GM19372 (cell line): ENCODE results near the gene PRSS2.

Source experiments
- ATAC-seq: cut with Tn5 transposase; IDR thresholded peaks from one replicate; pipeline ENCODE4 v1.9.1; 2021; ENCODE audit warnings: mild to moderate bottlenecking, low read depth, moderate library complexity; ENCODE audit not compliant: unreplicated experiment

PRSS2 gene

DNA sequence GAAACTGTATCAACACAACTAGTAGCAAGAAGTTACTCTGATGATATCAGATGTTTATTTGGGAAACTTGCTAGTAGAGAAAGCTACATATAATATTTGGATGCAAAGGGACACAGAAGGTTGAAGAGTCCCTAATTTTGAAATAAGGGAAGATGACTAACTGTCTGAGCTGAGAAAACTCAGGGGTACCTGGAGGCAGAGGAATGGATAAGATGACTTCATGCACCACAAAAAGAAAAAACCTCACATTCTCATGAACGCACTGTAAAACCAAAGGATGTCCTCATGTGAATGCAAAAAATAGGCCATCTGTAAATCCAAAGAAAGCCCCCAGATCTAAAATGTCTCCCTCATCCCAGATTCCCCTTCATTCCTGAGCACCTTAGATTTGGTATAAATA lies 29.3 kb downstream of the PRSS2 start:
- ATAC-seq: no peak

DNA sequence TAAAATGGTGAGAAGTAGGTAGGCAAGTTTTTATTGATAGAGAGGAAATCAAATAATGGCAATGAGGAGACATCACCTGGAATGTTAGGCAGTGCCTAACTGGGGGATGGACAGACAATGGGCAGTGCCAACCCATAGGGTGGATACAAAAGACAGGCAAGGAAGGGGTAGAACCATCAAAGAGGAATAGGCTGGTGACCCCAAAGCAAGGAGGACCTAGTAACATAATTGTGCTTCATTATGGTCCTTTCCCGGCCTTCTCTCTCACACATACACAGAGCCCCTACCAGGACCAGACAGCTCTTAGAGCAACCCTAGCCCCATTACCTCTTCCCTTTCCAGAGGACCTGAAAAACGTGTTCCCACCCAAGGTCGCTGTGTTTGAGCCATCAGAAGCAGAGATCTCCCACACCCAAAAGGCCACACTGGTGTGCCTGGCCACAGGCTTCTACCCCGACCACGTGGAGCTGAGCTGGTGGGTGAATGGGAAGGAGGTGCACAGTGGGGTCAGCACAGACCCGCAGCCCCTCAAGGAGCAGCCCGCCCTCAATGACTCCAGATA lies 30.0 kb downstream of the PRSS2 start:
- no peak for ATAC-seq

DNA sequence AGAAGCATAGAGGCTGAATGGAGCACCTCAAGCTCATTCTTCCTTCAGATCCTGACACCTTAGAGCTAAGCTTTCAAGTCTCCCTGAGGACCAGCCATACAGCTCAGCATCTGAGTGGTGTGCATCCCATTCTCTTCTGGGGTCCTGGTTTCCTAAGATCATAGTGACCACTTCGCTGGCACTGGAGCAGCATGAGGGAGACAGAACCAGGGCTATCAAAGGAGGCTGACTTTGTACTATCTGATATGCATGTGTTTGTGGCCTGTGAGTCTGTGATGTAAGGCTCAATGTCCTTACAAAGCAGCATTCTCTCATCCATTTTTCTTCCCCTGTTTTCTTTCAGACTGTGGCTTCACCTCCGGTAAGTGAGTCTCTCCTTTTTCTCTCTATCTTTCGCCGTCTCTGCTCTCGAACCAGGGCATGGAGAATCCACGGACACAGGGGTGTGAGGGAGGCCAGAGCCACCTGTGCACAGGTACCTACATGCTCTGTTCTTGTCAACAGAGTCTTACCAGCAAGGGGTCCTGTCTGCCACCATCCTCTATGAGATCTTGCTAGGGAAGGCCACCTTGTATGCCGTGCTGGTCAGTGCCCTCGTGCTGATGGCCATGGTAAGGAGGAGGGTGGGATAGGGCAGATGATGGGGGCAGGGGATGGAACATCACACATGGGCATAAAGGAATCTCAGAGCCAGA lies 31.0 kb downstream of the PRSS2 start:
- ATAC-seq: no peak

DNA sequence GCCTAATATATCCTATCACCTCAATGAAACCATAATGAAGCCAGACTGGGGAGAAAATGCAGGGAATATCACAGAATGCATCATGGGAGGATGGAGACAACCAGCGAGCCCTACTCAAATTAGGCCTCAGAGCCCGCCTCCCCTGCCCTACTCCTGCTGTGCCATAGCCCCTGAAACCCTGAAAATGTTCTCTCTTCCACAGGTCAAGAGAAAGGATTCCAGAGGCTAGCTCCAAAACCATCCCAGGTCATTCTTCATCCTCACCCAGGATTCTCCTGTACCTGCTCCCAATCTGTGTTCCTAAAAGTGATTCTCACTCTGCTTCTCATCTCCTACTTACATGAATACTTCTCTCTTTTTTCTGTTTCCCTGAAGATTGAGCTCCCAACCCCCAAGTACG lies 31.5 kb downstream of the PRSS2 start:
- ATAC-seq: no peak

DNA sequence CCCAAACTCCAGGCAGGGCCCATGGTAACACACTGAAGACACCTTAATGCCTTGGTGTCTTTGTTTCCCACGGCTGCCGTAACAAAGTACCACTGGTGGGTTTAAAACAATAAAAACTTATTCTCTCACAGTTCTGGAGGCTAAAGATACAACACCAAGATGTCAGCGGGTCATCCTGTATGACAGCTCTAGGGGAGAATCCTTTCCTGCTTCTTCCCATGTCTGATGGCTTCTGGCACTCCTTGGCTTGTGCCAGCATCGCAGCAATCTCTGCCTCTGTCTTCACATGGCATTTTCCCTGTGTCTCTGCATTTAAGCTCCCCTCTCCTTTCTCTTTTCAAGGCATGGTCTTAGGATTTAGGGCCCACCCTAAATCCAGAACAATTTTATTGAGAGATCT lies 33.1 kb downstream of the PRSS2 start:
- ATAC-seq: no peak

DNA sequence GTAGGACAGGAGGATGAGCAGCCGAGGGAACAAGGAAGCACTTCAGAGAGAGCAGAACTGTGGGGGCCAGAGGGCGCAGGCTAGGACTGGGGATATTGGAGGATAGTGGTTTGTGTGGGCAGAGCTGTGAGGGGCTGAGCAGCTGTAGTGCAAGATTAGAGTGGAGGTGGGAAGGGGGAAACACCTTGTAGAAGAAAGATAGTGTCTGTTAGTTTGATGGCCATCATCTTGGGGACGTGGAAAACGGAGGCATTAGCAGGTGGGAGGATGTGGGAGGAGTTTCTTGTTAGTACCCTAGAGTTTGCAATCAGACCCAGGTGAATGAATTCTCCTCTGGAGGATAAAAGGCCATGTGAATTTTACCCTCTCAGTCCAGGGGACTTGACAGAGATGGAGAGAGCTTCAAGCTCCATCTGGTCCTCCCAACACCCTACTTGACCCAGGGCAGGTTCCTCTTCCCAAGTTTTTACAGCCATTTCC lies 34.0 kb downstream of the PRSS2 start:
- ATAC-seq: no peak

DNA sequence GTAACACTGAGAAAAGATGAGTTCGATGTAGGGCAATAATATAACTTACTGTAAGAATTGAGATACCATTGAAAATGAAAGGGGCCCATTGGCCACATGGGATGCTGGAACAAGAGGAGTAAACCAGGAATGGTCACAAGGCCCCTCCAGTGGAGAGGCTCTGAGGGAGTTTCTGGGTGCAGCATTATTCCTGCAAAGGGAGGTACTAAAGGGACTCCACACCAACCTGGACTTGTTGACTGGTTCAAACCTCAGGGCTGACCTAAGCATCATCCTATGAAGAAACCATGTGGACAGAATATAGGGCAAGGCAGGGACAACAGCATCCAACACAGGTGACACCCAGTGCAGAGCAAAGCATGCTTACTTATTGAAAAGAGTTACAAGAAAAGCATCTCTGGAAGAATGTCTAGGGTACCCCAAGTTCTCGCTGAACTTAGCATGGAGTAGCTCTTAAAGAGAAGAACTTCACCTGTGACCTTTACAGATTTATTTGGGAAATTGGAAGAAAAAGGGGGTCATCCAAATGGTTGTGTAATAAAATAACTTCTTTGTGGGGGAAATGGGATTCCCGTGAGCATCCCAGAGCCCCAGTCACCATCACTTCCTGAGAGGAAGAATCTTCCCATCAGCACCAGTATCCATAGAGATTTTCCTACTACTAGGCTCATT lies 34.7 kb downstream of the PRSS2 start:
- ATAC-seq: no peak

DNA sequence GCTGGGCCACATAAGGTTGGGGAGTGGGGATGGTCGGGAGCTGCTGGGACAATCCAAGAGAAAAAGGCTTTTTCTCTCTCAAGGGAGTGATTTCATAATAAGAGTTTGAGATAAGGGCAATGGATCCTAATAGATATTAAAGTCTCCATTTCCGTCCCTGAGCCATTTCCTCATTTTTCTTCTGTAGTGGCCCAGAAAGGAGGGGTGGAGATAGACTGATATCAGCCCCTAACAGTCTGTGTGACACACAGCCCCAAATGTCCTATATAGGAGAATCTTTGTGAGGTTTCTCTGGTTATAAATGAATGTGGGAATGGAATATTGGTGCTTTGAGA lies 35.2 kb downstream of the PRSS2 start:
- no peak for ATAC-seq

DNA sequence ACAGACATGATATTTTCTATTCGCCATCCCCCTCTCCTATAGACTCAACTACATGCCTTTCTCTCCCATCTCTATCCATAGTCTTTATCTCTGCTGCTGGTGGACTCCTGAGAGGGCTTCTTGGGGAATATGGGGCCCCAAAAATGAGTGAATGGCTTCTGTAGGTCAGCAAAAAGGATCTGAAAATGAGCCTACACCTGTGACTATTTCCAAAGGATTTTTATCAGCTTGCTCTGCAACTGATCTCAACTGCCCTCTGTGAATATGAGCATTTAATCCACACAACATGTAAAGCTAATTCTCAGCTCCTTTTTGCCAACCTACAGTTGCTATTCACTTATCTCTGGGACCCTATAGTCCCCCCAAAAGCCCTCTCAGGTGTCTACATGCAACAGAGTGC lies 36.2 kb downstream of the PRSS2 start:
- no peak for ATAC-seq

DNA sequence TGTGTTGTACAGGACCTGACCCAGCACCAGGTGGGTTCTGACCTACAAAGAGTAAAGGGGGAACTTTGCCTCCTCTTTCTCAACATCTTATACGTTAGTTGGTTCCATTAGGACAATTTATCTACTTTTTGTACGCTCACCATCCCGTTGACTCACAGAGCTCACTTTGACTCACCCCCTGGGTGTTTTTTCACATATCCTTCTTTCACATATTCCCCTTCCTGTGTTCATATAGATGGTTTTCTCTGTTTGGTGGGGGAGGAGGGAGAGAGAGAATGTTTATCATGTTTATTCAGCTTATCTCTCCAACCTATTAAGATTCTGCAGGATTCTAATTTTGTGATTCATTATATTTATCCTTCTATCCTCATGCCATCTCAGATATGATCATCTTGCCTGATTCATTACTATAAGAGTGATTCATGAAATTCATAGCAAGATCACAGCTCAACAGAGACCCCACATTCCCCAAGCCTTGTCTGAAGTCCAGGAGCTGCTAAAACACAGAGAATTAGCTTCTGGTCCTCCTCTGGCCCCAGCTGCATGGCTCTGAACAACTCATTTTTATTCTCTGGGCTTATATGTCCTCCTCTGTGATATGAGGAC lies 37.2 kb downstream of the PRSS2 start:
- ATAC-seq: no peak

DNA sequence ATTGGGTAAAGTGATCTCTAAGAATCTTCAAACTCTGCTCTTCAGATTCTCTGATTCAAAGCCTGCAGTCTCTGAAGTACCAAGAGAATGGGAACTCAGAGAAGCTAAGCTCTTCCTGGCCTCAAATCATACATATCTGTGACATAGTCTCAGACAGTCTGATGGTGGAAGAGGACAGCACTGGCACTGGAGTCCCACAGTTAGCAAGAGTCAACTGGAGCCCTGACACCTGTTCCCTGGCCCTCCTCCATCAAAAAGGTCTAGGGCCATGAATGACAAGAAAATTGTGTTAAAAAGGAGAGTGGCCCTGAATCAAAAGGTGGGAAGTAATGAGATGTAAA lies 37.7 kb downstream of the PRSS2 start:
- peak; percentile 17 for ATAC-seq

DNA sequence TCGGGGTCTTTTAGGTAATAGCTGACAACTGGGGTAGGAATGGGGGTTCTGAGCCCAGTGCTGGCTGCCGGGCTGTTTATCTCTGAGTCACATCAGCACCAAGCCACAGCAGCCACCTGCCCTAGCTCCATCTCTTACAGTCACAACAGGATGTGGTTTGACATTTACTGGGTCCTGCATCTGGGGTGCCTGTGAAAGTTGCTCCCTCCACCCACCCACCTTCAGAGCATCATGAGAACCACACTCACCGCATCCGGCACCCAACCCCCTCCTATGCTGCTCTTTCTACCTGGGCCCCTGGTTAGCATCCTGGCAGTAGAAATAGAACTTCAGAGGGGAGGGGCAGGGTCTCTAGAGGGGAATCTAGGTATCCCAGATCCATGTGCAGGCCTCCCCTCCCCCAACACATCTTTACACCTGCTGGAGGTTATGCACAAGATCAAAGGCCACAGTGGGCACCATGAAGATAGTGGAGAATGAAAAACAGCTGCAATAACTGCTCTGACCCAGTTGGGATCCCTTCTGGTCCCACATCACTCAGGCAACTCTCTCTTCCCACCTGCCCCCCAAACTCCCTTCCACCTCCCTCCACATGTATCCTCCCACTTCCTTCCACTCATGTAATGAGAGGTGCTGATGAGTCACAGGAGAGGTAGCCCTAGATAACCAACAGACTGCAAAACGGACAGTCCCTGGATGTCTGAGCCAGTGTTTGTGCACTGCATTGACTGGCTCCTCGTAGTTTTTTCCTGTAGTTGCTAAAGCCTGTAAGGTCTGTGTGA lies 38.2 kb downstream of the PRSS2 start:
- ATAC-seq: peak; percentile 77

DNA sequence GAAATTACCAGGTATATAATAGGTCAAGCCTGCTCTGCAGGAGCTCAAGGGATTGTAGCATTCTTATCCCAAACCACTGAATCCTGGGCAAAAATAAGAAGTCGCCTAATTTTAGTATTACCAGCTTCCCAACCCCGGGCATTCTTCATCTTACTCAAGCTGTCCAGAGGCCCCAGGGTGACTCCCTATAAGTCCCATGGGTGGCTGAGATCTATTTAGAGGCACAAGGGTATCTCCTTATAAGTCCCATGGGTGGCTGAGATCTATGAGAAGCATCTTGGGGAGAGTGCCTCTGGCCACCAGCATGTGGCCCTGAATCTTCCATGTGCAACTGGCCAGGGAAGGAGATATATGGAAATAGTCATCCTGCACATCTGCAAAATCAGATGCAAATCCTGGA lies 38.9 kb downstream of the PRSS2 start:
- ATAC-seq: no peak

DNA sequence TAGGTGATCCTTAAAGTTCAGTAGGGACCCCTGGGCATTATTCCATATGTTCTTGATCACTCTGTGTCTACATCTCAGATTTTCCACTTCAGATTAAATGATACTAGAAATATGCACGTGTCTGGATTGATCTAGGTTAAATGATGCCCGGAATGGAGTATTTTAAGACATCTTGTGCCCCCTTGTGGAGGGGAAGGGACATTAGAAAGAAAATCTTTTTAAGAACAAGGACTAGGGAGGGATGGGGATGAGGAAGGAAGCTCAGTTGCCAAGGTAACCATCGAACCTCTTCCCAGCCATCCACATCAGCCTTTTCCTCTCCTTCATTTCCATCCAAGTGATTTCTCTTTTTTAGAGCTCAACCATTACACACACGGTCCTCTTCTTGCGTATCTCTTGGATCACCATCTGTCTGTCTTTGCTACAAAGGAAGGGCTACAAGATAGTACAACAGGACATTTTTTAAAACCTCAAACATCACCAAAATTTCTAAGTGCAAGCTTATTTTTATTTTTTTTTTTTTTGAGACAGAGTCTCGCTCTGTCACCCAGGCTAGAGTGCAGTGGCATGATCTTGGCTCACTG lies 40.5 kb downstream of the PRSS2 start:
- ATAC-seq: no peak

DNA sequence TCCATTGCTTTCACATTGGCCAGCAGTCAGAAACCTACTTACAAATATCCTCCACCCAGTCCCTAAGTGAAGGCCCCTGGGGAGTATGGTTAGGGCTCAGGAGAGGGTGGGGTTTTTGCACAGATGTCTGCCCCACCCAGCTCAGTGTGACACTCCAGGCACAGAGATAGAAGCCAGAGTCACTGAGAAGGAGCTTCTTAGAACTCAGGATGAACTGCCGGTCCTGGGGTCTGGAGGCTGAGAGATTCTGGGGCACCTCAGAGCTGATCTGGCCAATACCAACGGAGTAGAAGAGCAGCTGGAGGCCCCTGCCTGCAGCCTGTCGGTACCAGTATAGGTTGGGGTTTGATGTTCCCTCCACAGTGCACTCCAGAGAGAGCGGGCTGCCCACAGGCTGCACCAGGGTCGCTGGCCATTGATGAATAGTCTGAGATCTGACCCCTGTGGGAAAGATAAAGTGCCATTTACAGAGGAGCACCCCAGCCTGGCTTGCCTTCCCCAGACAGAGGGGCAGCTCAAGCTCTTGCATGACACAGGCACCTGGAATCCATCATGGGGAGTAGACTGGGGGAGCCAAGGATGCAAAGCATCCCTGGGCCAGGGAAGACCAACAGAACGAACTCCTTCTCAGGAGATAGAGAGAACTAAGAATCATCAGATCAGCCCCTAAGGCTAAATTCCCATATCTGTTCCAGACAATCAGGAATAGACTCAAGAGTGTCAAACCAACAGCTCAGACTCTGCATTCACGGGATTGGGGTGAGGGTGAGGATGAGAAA lies 41.9 kb downstream of the PRSS2 start:
- no peak for ATAC-seq

DNA sequence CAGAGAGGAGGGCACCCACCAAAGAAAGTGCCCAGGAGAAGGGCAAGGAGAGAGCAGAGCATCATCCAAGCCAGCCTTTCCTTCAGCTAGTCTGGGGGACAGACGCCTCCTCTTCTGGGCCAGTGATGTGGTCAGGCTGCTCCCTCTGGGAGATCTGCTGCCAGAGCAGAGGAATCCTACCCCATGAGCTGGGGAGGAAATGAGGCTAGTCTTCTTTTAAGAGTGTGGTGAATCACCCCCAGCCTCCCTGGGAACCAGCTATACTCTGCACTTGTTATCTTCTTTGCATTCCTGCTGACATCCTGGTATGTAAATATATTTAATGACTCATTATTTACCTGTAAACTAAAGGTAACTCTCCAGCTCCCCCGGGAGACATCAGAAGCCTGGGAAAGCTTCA lies 42.5 kb downstream of the PRSS2 start:
- no peak for ATAC-seq

DNA sequence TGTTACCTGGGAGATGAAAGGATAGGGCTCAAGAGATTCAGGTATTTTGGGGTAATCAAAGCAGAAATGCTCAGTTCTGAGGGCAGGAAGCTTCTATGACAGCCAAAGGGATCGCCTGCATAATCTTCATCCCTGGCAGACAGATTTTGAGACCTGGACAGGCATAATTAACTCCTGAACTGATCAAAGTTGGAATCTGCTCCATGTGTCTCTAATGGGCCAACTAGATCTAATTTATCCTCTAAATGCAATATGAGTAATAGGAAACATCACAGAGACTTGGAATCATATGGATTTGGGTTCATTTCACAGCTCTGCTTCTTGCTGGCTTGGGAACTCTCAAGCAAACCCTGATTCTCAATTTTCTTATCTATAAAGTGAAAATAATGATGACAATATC lies 42.9 kb downstream of the PRSS2 start:
- no peak for ATAC-seq

DNA sequence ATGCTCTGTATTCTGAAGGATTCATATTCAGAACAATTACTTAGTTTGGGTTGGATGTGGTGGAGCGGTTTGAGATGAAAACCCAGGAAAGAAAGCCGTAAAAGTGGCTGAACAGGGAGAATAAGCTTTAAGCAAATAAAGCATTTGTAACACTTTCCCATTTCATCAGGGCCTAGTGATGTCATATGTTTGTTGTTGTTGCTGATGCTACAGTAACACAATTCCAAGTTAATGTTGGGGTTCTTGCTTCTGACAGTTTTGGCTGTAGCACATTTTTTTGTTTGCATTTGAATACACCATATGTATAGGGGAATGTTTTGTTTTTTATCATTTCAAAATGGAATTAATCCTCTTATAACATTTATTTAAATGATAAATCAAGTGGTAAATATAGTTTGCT lies 43.7 kb downstream of the PRSS2 start:
- ATAC-seq: no peak

DNA sequence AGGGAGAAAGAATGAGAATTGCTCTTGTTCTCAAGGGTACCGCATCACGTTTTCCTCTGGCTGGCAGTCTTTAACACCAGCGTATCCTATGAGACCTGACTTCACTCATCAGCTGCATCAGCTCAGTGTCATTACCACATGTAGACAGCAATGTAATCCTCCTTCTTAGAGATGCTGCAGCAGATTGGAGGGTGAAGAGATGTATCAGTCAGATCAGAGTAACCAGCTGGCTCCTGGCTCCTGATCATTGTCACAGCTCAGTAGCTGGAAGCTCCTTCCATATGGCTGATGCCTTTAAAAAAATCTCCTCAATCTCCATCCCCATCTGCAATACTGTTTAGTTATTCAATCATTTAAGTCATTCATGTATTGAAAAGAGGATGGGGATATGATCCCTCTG lies 44.4 kb downstream of the PRSS2 start:
- ATAC-seq: no peak

DNA sequence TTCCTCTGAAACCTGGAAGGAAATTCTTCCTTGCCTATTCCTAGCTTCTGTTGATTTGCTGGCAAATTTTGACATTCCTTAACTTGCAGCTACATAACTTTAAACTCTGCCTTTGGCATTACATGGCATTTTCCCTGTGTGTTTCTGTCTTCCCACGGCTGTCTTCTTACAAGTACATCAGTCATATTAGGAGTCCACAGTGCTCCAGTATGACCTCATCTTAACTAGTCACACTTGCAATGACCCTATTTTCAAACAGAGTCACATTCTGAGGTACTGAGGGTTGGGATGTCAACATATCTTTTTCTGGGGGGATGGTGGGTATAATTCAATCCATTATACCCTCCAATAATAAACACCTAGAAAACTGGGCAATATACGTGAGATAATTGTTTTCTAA lies 46.7 kb downstream of the PRSS2 start:
- no peak for ATAC-seq
